NCI-H2196 treated with DMSO at 0.1 percent for 48 hours (cell line): ENCODE data around the gene CAPN8.

Experiments used
- DNase-seq: peaks from one replicate; lab custom pipeline; 2025; ENCODE audit not compliant: unreplicated experiment; lab: John Stamatoyannopoulos, UW

CAPN8 gene

GRCh38 chr1:223657978-223658377 is 7.5 kb downstream of the CAPN8 start:
- no peak for DNase-seq

- no peak for DNase-seq
Observed at GRCh38 chr1:223654083-223654482, 11.4 kb downstream of the CAPN8 start.

- DNase-seq, result no peak
Observed at GRCh38 chr1:223653431-223653830, 12.1 kb downstream of the CAPN8 start.

GRCh38 chr1:223653015-223653414 is 12.5 kb downstream of the CAPN8 start:
- no peak for DNase-seq

GRCh38 chr1:223652436-223652941 is 13.0 kb downstream of the CAPN8 start:
- DNase-seq, result no peak

- DNase-seq, result no peak
Observed at GRCh38 chr1:223651291-223651991, 14.1 kb downstream of the CAPN8 start.

- no peak for DNase-seq
Observed at GRCh38 chr1:223650465-223650864, 15.0 kb downstream of the CAPN8 start.

GRCh38 chr1:223649222-223649621 is 16.3 kb downstream of the CAPN8 start:
- DNase-seq, result no peak

GRCh38 chr1:223647249-223647648 is 18.3 kb downstream of the CAPN8 start:
- DNase-seq, result no peak

- no peak for DNase-seq
Observed at GRCh38 chr1:223645903-223646302, 19.6 kb downstream of the CAPN8 start.

- DNase-seq, result no peak
Observed at GRCh38 chr1:223642237-223642636, 23.3 kb downstream of the CAPN8 start.

GRCh38 chr1:223641523-223642039 is 23.9 kb downstream of the CAPN8 start:
- DNase-seq, result no peak

GRCh38 chr1:223639331-223639749 is 26.2 kb downstream of the CAPN8 start:
- DNase-seq, result no peak

- no peak for DNase-seq
Observed at GRCh38 chr1:223635236-223635635, 30.3 kb downstream of the CAPN8 start.

- DNase-seq, result no peak
Observed at GRCh38 chr1:223634423-223634822, 31.1 kb downstream of the CAPN8 start.

GRCh38 chr1:223631956-223632355 is 33.5 kb downstream of the CAPN8 start:
- no peak for DNase-seq

GRCh38 chr1:223631473-223631872 is 34.0 kb downstream of the CAPN8 start:
- no peak for DNase-seq

- no peak for DNase-seq
Observed at GRCh38 chr1:223629126-223629457, 36.4 kb downstream of the CAPN8 start.

- peak; percentile 3 for DNase-seq
Observed at GRCh38 chr1:223628233-223629125, 37.0 kb downstream of the CAPN8 start.

- DNase-seq, result no peak
Observed at GRCh38 chr1:223622132-223622842, 43.2 kb downstream of the CAPN8 start.

- DNase-seq, result no peak
Observed at GRCh38 chr1:223621312-223621734, 44.2 kb downstream of the CAPN8 start.
